HL-60/S4 treated with phorbol 12-myristate 13-acetate at 8.2 ng/mL for 4 days and 3 days (cell line): Measurements from ENCODE around the gene NKAIN4.

Source experiments
- in situ Hi-C: fragments of 300-500 bp; cut with MboI; formaldehyde crosslinking; loops from 2 replicates; pipeline ENCODE4 v1.15.0; 2022; ENCODE audit warnings: low sequenced_read_pairs

Gene NKAIN4

GRCh38 chr20:63220696-63221399 is 33.4 kb downstream of the NKAIN4 start:
- in situ Hi-C loops, result no loop called here

GRCh38 chr20:63219866-63220521 is 34.3 kb downstream of the NKAIN4 start:
- in situ Hi-C loops, result no loop called here

DNA sequence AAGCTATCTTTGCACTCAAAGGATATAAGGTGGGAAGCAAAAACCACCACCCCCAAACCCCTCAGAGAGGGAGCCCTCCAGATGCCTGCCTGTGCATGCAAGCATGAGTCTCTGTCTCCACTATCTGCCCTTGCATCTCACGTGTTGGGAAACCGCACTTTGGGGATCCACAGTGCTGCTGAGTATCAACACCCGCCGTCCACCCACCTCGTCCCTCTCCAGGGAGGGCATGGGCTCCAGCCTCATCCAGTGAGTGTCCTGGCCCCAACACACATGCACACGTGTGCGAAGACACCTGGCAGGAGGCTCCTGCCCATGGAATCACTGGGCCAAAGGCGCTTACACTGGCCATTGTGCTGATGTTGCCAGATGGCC is 34.8 kb downstream of the NKAIN4 start:
- in situ Hi-C loops, result no loop called here

DNA sequence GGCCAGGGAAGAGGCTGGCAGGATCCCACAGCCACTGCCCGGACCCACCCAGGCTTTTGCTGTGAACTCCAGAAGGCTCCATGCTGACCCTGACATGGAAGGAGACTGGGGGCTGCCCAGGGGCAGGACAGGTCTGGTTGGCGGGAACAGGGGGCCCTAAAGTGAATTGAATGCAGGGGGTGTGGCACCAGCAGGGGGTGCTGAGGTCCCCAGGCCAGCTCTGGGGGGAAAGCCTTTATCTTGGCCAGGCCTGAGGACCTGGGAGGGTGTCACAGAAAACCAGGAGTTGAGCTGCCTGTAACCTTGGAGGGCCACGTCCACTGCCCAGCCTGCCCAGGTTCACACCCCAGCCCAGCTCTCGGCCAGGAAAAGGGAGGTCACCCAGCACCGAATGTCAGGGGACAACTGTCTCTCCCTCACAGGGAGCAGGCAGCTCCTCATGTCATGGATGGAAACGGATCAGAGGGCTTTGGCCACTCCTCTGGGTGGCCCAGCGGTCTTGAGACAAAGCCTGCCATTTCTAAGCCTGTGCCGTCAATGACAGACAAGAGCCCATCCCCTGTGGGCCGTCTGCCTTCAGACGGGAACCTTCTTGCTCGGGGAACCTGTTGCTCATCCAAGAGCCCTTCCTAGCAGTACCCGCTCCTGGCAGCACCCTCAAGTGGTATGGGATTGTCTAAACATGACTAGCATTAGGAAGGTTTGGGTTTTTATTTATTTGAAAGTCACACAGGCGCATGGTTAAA is 35.4 kb downstream of the NKAIN4 start:
- in situ Hi-C loops, result no loop called here

- in situ Hi-C loops, result no loop called here
Observed at GRCh38 chr20:63217706-63218105, 36.6 kb downstream of the NKAIN4 start.

- in situ Hi-C loops, result no loop called here
Observed at GRCh38 chr20:63216849-63217471, 37.3 kb downstream of the NKAIN4 start.

DNA sequence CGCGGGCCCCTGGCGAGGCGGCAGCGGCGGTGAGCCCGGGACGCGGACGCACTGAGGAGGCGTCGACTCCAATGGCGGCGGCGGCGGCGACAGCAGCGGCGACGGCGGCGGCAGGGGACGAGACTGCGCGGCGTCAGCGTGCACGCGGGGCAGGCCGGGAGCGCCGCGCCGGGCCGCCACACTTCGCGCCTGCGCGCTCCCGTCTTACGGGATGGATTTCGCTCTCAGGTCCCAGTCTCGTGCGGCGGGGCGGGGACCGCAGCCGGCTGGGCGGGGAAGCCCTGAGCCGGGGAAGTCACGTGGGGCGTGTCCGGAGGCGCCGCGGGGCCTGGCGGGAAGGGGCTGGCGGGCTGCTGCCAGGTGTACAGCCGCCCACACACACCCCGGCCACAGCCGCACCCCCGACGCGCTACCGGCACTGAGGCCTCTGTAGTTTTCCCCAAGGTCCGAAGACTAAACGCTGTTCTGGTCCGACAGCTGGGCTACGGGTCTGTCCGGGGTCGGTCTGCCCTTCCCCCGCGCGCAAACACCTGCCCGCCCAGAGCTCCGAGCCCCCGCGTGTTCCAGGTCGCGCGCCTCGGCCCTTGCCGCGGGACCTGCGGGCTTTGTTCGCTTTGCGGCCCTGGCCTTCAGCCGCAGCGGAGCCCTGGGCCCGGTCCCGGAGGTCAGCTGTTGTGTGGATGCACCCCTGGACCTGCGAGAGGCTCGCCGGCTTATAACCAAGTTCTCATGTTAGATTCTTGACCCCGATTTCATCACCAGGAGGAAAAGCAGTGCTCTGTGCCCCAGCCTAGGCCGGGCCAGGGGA is 38.0 kb downstream of the NKAIN4 start, which contains the start of gene YTHDF1:
Gene YTHDF1 (minus strand): TSS at position 91 of the 808 bp plus-strand sequence. CDS start 239 bp downstream, outside the sequence.
- in situ Hi-C loops, result no loop called here

DNA sequence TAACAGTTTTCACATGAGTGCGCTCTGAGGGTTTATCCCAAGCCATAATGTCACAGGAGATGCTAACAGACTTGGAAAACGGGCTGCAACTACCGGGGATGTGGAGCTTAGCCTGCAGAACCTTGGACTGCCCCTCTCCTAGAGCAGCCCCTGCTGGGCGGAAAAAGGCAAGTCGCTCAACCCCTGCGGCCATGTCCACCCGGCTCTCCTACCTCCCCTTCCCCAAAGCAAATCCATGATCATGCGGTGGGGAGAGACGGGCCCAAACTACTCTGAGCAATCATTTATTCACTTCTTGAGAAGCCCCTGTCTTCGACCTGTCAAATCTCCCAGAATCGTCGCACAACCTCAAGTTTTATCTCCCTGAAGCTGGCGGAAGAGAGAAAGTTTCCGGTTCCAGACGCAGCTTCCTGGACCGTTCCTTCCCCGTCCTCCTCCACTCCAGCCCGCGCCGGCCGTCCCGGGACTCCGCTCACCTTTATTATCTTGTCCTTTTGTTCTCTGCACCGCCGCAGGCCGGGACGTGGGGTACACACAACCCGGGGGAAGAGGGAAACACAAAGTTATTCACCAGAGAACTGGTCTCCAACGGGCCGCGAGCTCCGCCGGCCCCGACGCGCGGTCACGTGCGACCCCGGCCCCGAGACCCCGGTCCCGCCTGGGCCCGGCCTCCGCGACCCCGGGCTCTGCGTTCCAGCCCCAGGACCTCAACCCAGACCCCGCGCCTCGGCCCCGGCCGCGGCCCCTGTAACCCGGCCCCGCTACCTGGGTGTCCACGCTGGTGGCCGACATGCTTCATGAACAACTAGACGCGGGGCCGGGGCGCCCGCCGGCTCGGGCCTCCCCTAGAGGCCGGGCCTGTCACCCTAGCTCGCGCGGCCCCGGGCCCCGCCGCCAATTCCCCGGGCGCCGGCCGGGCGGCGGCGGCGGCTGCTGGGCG is 38.9 kb downstream of the NKAIN4 start:
- in situ Hi-C loops, result no loop called here

- in situ Hi-C loops, result no loop called here
Observed at GRCh38 chr20:63214514-63214913, 39.7 kb downstream of the NKAIN4 start.

DNA sequence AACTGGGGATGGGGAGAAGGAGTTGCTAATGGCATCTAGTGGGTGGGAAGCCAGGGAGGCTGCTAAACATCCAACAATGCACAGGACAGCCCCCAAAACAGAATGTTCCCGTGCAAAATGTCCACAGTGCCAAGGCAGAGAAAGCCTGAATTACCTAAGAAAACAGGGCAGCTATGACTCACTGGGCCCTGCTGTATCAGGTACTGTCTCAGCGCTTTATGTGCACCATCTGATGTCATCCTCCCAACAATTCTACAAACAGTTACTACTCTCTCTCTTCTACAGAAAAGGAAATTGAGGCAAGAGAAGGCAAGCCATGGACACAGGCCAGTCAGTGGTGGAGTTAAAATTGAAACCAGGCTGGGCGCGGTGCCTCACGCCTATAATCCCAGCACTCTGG is 41.5 kb downstream of the NKAIN4 start:
- in situ Hi-C loops, result no loop called here

DNA sequence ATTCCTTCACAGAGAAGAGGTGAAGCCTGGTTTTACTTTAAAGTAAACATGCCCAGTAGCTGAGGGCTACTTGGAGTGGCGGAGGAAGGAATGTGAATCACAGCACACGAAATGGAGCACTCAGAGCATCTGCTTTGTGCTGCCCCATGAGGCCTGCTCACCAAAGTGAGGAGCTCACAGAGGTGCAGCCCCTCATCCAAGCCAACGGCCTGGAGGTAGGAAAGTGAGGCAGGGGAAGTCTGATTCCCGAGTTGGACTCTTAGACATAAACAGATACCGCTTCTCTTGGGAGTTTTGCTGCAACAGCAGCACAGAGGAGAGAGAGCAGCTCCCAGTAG is 41.9 kb downstream of the NKAIN4 start:
- in situ Hi-C loops, result no loop called here

GRCh38 chr20:63210011-63210605 is 44.2 kb downstream of the NKAIN4 start:
- in situ Hi-C loops, result no loop called here

GRCh38 chr20:63208346-63208909 is 45.8 kb downstream of the NKAIN4 start:
- in situ Hi-C loops, result no loop called here

GRCh38 chr20:63206878-63207277 is 47.4 kb downstream of the NKAIN4 start:
- in situ Hi-C loops, result no loop called here

DNA sequence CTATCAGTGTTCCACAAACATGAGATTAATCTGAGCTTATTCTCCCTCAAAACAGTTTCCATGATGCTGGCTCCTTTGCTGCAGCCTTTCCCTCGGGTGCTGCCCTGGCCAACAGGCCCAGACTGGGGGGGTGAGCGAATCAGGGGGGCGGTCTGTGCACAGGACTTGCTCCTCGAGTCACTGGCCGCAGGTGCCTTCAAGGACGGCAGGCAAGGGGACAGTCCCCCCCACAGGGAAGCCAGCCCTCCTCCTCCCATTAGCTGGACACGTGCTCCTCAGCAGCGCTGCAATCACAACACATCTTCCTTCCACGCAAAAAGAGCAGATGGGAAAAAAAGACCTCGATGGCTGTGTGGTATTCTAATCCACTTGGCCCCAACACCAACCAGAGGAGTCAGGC is 48.4 kb downstream of the NKAIN4 start:
- in situ Hi-C loops, result no loop called here

- in situ Hi-C loops, result no loop called here
Observed at GRCh38 chr20:63204362-63204761, 49.9 kb downstream of the NKAIN4 start.

- in situ Hi-C loops, result no loop called here
Observed at GRCh38 chr20:63202811-63203526, 51.3 kb downstream of the NKAIN4 start.

- in situ Hi-C loops, result no loop called here
Observed at GRCh38 chr20:63202021-63202420, 52.2 kb downstream of the NKAIN4 start.
